OCI-LY1 (cell line): ENCODE measurements around the gene PTPRJ.

Experiments
- EZH2 ChIP-seq: fragments of 200-600 bp; sonication (generic), shearing (Covaris generic); IDR thresholded peaks from 2 replicates; pipeline ENCODE4 v1.8.0; 2017; ENCODE audit warnings: borderline replicate concordance, mixed run types, mild to moderate bottlenecking, antibody characterized with exemption, low read length, moderate library complexity, mixed read lengths
- TF ChIP-seq, protein P1 (sequence below): fragments of 200-600 bp; sonication (generic), shearing (Covaris generic); IDR thresholded peaks from 2 replicates; pipeline ENCODE4 v1.5.1; 2017; ENCODE audit warnings: mild to moderate bottlenecking, antibody characterized with exemption, low read length, moderate library complexity, mixed read lengths

DNA sequence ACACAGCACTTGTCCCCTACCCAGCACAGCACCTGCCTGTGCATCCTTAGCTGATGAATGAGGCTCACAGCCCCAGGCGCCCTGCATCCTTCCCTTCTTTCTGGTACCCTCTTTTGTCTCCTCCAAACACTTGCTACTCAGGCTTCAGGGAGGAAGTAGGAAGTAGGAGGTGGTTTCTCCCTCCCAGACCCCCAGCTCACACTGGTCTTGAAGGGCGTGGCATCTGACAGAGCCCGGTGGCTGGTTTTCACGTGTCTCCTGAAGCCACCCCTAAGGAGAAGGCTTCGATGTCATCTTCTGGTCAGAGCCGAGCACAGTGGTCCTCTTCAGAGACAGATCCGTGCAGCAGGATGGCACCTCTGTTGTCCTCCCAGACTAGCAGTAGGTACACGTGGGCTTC, 109.8 kb downstream of the PTPRJ start:
- TF ChIP-seq, protein P1, sequence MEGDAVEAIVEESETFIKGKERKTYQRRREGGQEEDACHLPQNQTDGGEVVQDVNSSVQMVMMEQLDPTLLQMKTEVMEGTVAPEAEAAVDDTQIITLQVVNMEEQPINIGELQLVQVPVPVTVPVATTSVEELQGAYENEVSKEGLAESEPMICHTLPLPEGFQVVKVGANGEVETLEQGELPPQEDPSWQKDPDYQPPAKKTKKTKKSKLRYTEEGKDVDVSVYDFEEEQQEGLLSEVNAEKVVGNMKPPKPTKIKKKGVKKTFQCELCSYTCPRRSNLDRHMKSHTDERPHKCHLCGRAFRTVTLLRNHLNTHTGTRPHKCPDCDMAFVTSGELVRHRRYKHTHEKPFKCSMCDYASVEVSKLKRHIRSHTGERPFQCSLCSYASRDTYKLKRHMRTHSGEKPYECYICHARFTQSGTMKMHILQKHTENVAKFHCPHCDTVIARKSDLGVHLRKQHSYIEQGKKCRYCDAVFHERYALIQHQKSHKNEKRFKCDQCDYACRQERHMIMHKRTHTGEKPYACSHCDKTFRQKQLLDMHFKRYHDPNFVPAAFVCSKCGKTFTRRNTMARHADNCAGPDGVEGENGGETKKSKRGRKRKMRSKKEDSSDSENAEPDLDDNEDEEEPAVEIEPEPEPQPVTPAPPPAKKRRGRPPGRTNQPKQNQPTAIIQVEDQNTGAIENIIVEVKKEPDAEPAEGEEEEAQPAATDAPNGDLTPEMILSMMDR: no peak
- no peak for TF ChIP-seq EZH2
